HEK293 (cell line): ENCODE data around the gene NMNAT1.

Experiments
- CTCF ChIA-PET: fragments of 350-600 bp; formaldehyde crosslinking; extraction: SDS; loops from one replicate; lab custom pipeline; 2021; ENCODE audit warnings: antibody characterized with exemption; lab: Yijun Ruan, JAX
- POLR2A ChIA-PET: fragments of 300-600 bp; formaldehyde crosslinking; extraction: SDS; loops from one replicate; lab custom pipeline; 2020; ENCODE audit warnings: antibody characterized with exemption, inconsistent platforms; lab: Yijun Ruan, JAX
- H3K27ac ChIP-seq: fragments of 200-500 bp; sonication (Bioruptor generic); 2 replicates; pipeline ENCODE4 v1.5.1; 2014; ENCODE audit warnings: low read depth, low read length, control low read depth, inconsistent platforms; ENCODE audit errors: extremely low read depth
- H3K36me3 ChIP-seq, 2 experiments: fragments of 200-500 bp in 1 of 2; sonication (Bioruptor generic) in 1 of 2; 1 replicate in 1 of 2; 2 replicates in 1 of 2; pipeline ENCODE4 v1.5.1; 2014 to 2017; ENCODE audit warnings: inconsistent platforms in 2 of 2, low read length in 2 of 2; ENCODE audit not compliant: control insufficient read depth in 2 of 2, insufficient read depth in 1 of 2
- H3K4me1 ChIP-seq: fragments of 200-500 bp; sonication (Bioruptor generic); 2 replicates; pipeline ENCODE4 v1.5.1; 2014; ENCODE audit warnings: mild to moderate bottlenecking, low read length, inconsistent platforms; ENCODE audit not compliant: control insufficient read depth, insufficient read depth
- H3K4me3 ChIP-seq: 2 replicates; pipeline ENCODE4 v1.5.1; 2011; ENCODE audit warnings: low read depth, mild to moderate bottlenecking, control low read depth, low read length, moderate library complexity
- H3K9me3 ChIP-seq: fragments of 200-500 bp; sonication (Bioruptor generic); 2 replicates; pipeline ENCODE4 v1.5.1; 2014; ENCODE audit warnings: low read depth, low read length, inconsistent platforms; ENCODE audit not compliant: control insufficient read depth, insufficient read depth
- GLI2 ChIP-seq: fragments of 450-650 bp; formaldehyde crosslinking; IDR thresholded peaks from 2 replicates; pipeline ENCODE4; 2017; ENCODE audit warnings: missing biosample characterization, missing genetic modification characterization, low read depth, borderline replicate concordance
- KLF1 ChIP-seq: fragments of 450-650 bp; formaldehyde crosslinking; IDR thresholded peaks from 2 replicates; pipeline ENCODE4 v1.5.1; 2016; ENCODE audit warnings: missing biosample characterization, missing genetic modification characterization
- MYNN ChIP-seq: fragments of 450-650 bp; formaldehyde crosslinking; IDR thresholded peaks from 2 replicates; pipeline ENCODE4 v1.5.1; 2016; ENCODE audit warnings: missing biosample characterization, missing genetic modification characterization, borderline replicate concordance
- MZF1 ChIP-seq: fragments of 450-650 bp; formaldehyde crosslinking; IDR thresholded peaks from 2 replicates; pipeline ENCODE4 v1.5.1; 2017; ENCODE audit warnings: missing biosample characterization, missing genetic modification characterization, borderline replicate concordance
- SCRT2 ChIP-seq: fragments of 450-650 bp; formaldehyde crosslinking; IDR thresholded peaks from 2 replicates; pipeline ENCODE4 v1.5.1; 2016; ENCODE audit warnings: missing biosample characterization, missing genetic modification characterization
- SP7 ChIP-seq: fragments of 450-650 bp; formaldehyde crosslinking; IDR thresholded peaks from 2 replicates; pipeline ENCODE4 v1.5.1; 2016; ENCODE audit warnings: missing biosample characterization, missing genetic modification characterization
- TSHZ1 ChIP-seq: fragments of 450-650 bp; formaldehyde crosslinking; IDR thresholded peaks from 2 replicates; pipeline ENCODE4 v1.5.1; 2016; ENCODE audit warnings: missing biosample characterization, missing genetic modification characterization, borderline replicate concordance
- YY2 ChIP-seq: fragments of 450-650 bp; formaldehyde crosslinking; IDR thresholded peaks from 2 replicates; pipeline ENCODE4 v1.5.1; 2016; ENCODE audit warnings: missing biosample characterization, missing genetic modification characterization
- ZBTB8A ChIP-seq: fragments of 450-650 bp; formaldehyde crosslinking; IDR thresholded peaks from 2 replicates; pipeline ENCODE4 v1.5.1; 2016; ENCODE audit warnings: missing biosample characterization, missing genetic modification characterization
- ZFP37 ChIP-seq: fragments of 450-650 bp; formaldehyde crosslinking; IDR thresholded peaks from 2 replicates; pipeline ENCODE4 v1.5.1; 2016; ENCODE audit warnings: missing biosample characterization, missing genetic modification characterization
- ZNF132 ChIP-seq: fragments of 450-650 bp; formaldehyde crosslinking; IDR thresholded peaks from 2 replicates; pipeline ENCODE4 v1.5.1; 2017; ENCODE audit warnings: missing biosample characterization, missing genetic modification characterization, borderline replicate concordance
- ZNF221 ChIP-seq: fragments of 450-650 bp; formaldehyde crosslinking; IDR thresholded peaks from 2 replicates; pipeline ENCODE4 v1.5.1; 2017; ENCODE audit warnings: missing biosample characterization, missing genetic modification characterization, borderline replicate concordance
- ZNF223 ChIP-seq: fragments of 450-650 bp; formaldehyde crosslinking; IDR thresholded peaks from 2 replicates; pipeline ENCODE4 v1.5.1; 2016; ENCODE audit warnings: missing biosample characterization, missing genetic modification characterization
- ZNF248 ChIP-seq: fragments of 450-650 bp; formaldehyde crosslinking; IDR thresholded peaks from 2 replicates; pipeline ENCODE4 v1.5.1; 2017; ENCODE audit warnings: missing biosample characterization, missing genetic modification characterization
- ZNF292 ChIP-seq: fragments of 450-650 bp; formaldehyde crosslinking; IDR thresholded peaks from 2 replicates; pipeline ENCODE4 v1.5.1; 2016; ENCODE audit warnings: low read depth, missing biosample characterization, missing genetic modification characterization, borderline replicate concordance
- ZNF324 ChIP-seq: fragments of 450-650 bp; formaldehyde crosslinking; IDR thresholded peaks from 2 replicates; pipeline ENCODE4 v1.5.1; 2016; ENCODE audit warnings: missing biosample characterization, missing genetic modification characterization
- ZNF398 ChIP-seq: fragments of 450-650 bp; formaldehyde crosslinking; IDR thresholded peaks from 2 replicates; pipeline ENCODE4 v1.5.1; 2017; ENCODE audit warnings: missing biosample characterization, missing genetic modification characterization
- ZNF510 ChIP-seq: fragments of 450-650 bp; formaldehyde crosslinking; IDR thresholded peaks from 2 replicates; pipeline ENCODE4 v1.5.1; 2018; ENCODE audit warnings: mild to moderate bottlenecking, missing genetic modification characterization, missing biosample characterization; ENCODE audit not compliant: insufficient replicate concordance
- ZNF561 ChIP-seq: fragments of 450-650 bp; IDR thresholded peaks from 2 replicates; pipeline ENCODE4 v1.5.1; 2018; ENCODE audit warnings: missing biosample characterization, missing genetic modification characterization, borderline replicate concordance
- TF ChIP-seq, protein P1 (sequence below): fragments of 450-650 bp; formaldehyde crosslinking; IDR thresholded peaks from 2 replicates; pipeline ENCODE4 v1.5.1; 2017; ENCODE audit warnings: missing biosample characterization, missing genetic modification characterization
- TF ChIP-seq, protein P2 (sequence below): fragments of 450-650 bp; formaldehyde crosslinking; IDR thresholded peaks from 2 replicates; pipeline ENCODE4 v1.5.1; 2016; ENCODE audit warnings: missing biosample characterization, missing genetic modification characterization

The NMNAT1 gene

GRCh38 chr1:9957726-9958125, 14.5 kb downstream of the NMNAT1 start (continued):
- TF ChIP-seq ZNF221 (no peak), ZNF223 (tag by site-specific recombination) (no peak), ZNF561 (tag by site-specific recombination) (no peak), ZNF398 (tag by site-specific recombination) (no peak), ZFP37 (tag by site-specific recombination) (no peak), ZNF292 (tag by site-specific recombination) (no peak), KLF1 (tag by site-specific recombination) (no peak)
- TF ChIP-seq, protein P1, sequence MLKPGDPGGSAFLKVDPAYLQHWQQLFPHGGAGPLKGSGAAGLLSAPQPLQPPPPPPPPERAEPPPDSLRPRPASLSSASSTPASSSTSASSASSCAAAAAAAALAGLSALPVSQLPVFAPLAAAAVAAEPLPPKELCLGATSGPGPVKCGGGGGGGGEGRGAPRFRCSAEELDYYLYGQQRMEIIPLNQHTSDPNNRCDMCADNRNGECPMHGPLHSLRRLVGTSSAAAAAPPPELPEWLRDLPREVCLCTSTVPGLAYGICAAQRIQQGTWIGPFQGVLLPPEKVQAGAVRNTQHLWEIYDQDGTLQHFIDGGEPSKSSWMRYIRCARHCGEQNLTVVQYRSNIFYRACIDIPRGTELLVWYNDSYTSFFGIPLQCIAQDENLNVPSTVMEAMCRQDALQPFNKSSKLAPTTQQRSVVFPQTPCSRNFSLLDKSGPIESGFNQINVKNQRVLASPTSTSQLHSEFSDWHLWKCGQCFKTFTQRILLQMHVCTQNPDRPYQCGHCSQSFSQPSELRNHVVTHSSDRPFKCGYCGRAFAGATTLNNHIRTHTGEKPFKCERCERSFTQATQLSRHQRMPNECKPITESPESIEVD (tag by site-specific recombination), result no peak

DNA sequence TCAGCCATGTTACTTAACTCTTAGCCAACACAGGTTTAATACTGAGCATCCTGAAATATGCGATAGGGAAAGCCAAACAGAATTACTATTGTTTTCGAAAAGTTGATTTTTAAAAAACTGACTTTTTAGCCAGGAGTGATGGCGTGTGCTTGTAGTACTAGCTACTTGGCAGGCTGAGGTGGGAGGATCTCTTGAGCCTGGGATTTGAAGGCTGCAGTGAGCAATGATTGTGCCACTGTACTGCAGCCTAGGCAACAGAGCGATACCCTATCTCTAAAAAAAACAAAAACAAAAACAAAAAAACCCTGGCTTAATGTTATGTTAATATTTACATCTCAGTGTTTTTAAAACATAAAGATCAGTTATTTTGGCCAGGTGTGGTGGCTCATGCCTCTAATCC, 16.7 kb downstream of the NMNAT1 start:
- CTCF ChIA-PET, result interaction anchor here (0.8 to 3.0 kb wide), 3 partner anchors 10 to 379 kb away, joined by 3 to 15 read pairs (median 3); no protein-coding TSS in a partner anchor

More for the DNA sequence above, 16.7 kb downstream of the NMNAT1 start:
- Histone ChIP-seq H3K4me1 (0 out of 2 replicates have a peak, but pooled peaks cover 4% of the 10 kb centered on the region), H3K36me3 (no peaks in the 10 kb centered on the region)
- no peak for TF ChIP-seq YY2 (tag by site-specific recombination)
- TF ChIP-seq TSHZ1 (tag by site-specific recombination), result no peak
- no peak for TF ChIP-seq ZNF510 (tag by site-specific recombination)
- TF ChIP-seq GLI2 (tag by site-specific recombination), result no peak
- no peak for TF ChIP-seq ZNF248
- no peak for TF ChIP-seq SCRT2
- no peak for TF ChIP-seq ZNF324 (tag by site-specific recombination)
- TF ChIP-seq ZNF132 (tag by site-specific recombination), result no peak
- TF ChIP-seq, protein P2, sequence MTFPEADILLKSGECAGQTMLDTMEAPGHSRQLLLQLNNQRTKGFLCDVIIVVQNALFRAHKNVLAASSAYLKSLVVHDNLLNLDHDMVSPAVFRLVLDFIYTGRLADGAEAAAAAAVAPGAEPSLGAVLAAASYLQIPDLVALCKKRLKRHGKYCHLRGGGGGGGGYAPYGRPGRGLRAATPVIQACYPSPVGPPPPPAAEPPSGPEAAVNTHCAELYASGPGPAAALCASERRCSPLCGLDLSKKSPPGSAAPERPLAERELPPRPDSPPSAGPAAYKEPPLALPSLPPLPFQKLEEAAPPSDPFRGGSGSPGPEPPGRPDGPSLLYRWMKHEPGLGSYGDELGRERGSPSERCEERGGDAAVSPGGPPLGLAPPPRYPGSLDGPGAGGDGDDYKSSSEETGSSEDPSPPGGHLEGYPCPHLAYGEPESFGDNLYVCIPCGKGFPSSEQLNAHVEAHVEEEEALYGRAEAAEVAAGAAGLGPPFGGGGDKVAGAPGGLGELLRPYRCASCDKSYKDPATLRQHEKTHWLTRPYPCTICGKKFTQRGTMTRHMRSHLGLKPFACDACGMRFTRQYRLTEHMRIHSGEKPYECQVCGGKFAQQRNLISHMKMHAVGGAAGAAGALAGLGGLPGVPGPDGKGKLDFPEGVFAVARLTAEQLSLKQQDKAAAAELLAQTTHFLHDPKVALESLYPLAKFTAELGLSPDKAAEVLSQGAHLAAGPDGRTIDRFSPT (tag by site-specific recombination), result no peak
- no peak for TF ChIP-seq MZF1 (tag by site-specific recombination)
- TF ChIP-seq ZBTB8A (tag by site-specific recombination), result no peak
- no peak for TF ChIP-seq MYNN
- TF ChIP-seq SP7 (tag by site-specific recombination), result no peak
- TF ChIP-seq, all 188 proteins: peak for 0
- no peak overlapping the region for H3K27ac ChIP-seq
- POLR2A ChIA-PET, result interaction anchor here (1.4 kb wide), 1 partner anchor 17 kb away, joined by 3 read pairs; the partner anchor contains the start of genes LZIC and NMNAT1
- no peaks in the 10 kb centered on the region for H3K9me3 ChIP-seq
- no peak overlapping the region for H3K4me3 ChIP-seq
